ENCODE measurements around the gene SPATA18. TPM values are rescaled to one million over a fixed set of nuclear protein-coding genes. Genes with fewer than 3 reads are reported as not detected.

The SPATA18 gene
- total RNA-seq, 4 donors from 2014 or later = 10.5 to 25.1 (median 13.7) TPM

DNA sequence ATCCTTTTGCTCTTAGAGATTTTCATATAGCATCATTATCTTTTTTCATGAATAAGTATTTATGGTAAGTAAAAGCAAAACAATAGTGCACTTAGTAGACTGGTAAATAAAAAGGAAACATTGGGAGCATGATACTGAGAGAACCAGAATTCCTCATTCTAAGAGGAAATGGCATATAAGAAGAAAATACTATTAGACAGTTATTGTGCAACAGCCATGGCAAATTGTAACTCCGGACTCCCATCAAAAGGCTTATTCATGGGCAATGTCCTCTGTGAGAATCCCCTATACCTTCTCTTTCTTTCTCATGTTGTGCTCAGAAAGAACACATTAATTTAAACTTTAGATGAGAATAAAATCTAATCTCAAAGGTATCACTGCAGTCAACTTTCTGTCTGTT is 42.4 kb downstream of the SPATA18 start:
- TF ChIP-seq POLR2A (IDR thresholded peaks at IDR 0.05) (no peak), POLR2AphosphoS5 (IDR thresholded peaks at IDR 0.05) (no peak), CTCF (IDR thresholded peaks at IDR 0.05) (no peak), EP300 (IDR thresholded peaks at IDR 0.05) (no peak)
- H3K4me1 ChIP-seq = no peaks in the 10 kb centered on the region
- DNase-seq (ENCODE audit: low spot score in 2 of 2) = no peak
- no peaks in the 10 kb centered on the region for H3K36me3 ChIP-seq
- H3K4me3 ChIP-seq = no peak overlapping the region
- no peaks in the 10 kb centered on the region for H3K27me3 ChIP-seq
- no peak overlapping the region for H3K27ac ChIP-seq
- 83% methylated on average over 1 of the region's 1 CpG for WGBS
- no peaks in the 10 kb centered on the region for H3K9me3 ChIP-seq

DNA sequence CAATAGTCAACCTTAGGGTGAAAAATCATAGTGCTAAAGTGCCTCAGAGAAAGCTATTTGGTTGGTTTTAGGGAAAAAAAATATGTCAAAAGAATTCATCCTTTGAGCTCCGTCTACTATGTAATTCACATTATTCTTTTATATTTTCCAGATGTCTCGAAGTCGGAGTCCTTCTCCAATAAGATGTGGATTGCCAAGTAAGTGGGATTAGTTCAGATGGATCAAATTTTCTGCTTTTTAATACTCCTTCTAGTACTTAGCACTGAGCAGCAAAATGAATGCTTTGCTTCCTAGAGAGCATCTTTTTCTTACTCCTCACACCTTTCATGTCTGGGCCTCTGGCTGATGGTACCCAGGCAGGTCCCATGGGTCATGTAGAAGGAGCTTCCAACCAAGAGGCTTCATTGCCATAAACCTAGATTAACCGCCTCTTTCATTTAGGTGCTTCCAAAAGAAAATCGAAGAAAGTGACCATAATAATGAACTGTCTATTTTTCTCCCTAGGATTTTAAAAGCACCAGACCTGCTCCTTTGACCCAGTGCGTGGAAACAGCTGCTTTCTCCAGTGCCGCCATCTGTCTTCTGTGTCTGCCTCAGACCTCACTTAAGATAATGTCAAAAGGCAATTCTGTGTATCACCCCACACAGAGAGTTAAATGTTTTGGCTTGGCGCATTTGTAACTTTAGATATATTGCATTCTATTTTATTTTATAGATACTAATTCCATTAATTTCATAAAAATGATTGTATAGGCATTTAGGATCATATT is 43.5 kb downstream of the SPATA18 start:
- Histone ChIP-seq H3K4me3 (no peak overlapping the region), H3K4me1 (no peaks in the 10 kb centered on the region), H3K9me3 (no peaks in the 10 kb centered on the region), H3K27me3 (no peaks in the 10 kb centered on the region), H3K36me3 (no peaks in the 10 kb centered on the region), H3K27ac (no peak overlapping the region)
- DNase-seq (ENCODE audit: low spot score in 2 of 2) = no peak
- TF ChIP-seq POLR2AphosphoS5 (IDR thresholded peaks at IDR 0.05) (no peak), CTCF (IDR thresholded peaks at IDR 0.05) (no peak), POLR2A (IDR thresholded peaks at IDR 0.05) (no peak), EP300 (IDR thresholded peaks at IDR 0.05) (no peak)
- 76% methylated on average over 8 of the region's 8 CpGs for WGBS

DNA sequence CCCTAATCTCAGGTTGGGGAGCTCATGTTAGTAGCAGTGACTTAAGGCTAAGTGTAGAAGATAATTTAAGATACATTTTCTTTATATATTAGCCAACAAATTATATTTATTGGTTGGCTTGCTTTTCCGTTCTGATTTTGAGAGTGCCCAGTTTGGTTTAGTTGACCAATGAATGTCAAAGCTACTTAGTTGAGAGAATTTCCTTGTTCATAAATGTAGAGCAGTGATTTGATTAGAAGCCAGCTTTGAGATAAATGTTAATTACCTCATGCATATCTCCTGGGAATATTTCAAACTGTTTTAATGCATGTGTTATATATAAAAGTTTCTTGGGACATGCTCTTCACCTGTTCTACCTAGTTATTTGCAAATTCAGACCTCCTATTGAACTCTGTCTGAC is 44.3 kb downstream of the SPATA18 start:
- Histone ChIP-seq H3K27ac (no peak overlapping the region), H3K27me3 (no peaks in the 10 kb centered on the region), H3K9me3 (no peaks in the 10 kb centered on the region), H3K4me3 (no peak overlapping the region), H3K4me1 (no peaks in the 10 kb centered on the region), H3K36me3 (no peaks in the 10 kb centered on the region)
- 80% methylated on average over 1 of the region's 1 CpG for WGBS
- no peak for TF ChIP-seq POLR2AphosphoS5 (IDR thresholded peaks at IDR 0.05)
- TF ChIP-seq CTCF (IDR thresholded peaks at IDR 0.05) = no peak
- no peak for TF ChIP-seq EP300 (IDR thresholded peaks at IDR 0.05)
- no peak for TF ChIP-seq POLR2A (IDR thresholded peaks at IDR 0.05)
- no peak for DNase-seq (ENCODE audit: low spot score in 2 of 2)

- no peaks in the 10 kb centered on the region for H3K9me3 ChIP-seq
- H3K36me3 ChIP-seq = no peaks in the 10 kb centered on the region
- no peak overlapping the region for H3K27ac ChIP-seq
- no peaks in the 10 kb centered on the region for H3K27me3 ChIP-seq
- no peaks in the 10 kb centered on the region for H3K4me1 ChIP-seq
- no peak for DNase-seq (ENCODE audit: low spot score in 2 of 2)
- TF ChIP-seq EP300 (IDR thresholded peaks at IDR 0.05) (no peak), POLR2A (IDR thresholded peaks at IDR 0.05) (no peak), POLR2AphosphoS5 (IDR thresholded peaks at IDR 0.05) (no peak), CTCF (IDR thresholded peaks at IDR 0.05) (no peak)
- H3K4me3 ChIP-seq = no peak overlapping the region
Observed at GRCh38 chr4:52096048-52096447, 44.9 kb downstream of the SPATA18 start.

- 96% methylated on average over 1 of the region's 1 CpG for WGBS
- Histone ChIP-seq H3K9me3 (no peaks in the 10 kb centered on the region), H3K4me1 (no peaks in the 10 kb centered on the region), H3K27me3 (no peaks in the 10 kb centered on the region), H3K27ac (no peak overlapping the region), H3K4me3 (no peak overlapping the region), H3K36me3 (no peaks in the 10 kb centered on the region)
- no peak for TF ChIP-seq CTCF (IDR thresholded peaks at IDR 0.05)
- no peak for TF ChIP-seq EP300 (IDR thresholded peaks at IDR 0.05)
- TF ChIP-seq POLR2AphosphoS5 (IDR thresholded peaks at IDR 0.05) = no peak
- no peak for TF ChIP-seq POLR2A (IDR thresholded peaks at IDR 0.05)
- no peak for DNase-seq (ENCODE audit: low spot score in 2 of 2)
Observed at GRCh38 chr4:52098618-52099017, 47.5 kb downstream of the SPATA18 start.
